Measurements from ENCODE around the gene KERA.

GRCh38 chr12:91052026-91052425 is 5.8 kb downstream of the KERA start:
- TF ChIP-seq POLR2A (IDR thresholded peaks at IDR 0.05; ENCODE audit: low read length) (no peak), GATA1 (IDR thresholded peaks at IDR 0.05; ENCODE audit: low read depth, low read length) (no peak)

Data from erythroblast (primary cell).